NOMO-1 treated with DMSO at 0.1 percent for 48 hours (cell line): ENCODE data around the gene TNIP1.

Source experiments
- DNase-seq: peaks from one replicate; lab custom pipeline; 2025; ENCODE audit not compliant: unreplicated experiment; lab: John Stamatoyannopoulos, UW

TNIP1 gene

GRCh38 chr5:151023651-151024050 is 57.2 kb downstream of the TNIP1 start:
- no peak for DNase-seq

DNA sequence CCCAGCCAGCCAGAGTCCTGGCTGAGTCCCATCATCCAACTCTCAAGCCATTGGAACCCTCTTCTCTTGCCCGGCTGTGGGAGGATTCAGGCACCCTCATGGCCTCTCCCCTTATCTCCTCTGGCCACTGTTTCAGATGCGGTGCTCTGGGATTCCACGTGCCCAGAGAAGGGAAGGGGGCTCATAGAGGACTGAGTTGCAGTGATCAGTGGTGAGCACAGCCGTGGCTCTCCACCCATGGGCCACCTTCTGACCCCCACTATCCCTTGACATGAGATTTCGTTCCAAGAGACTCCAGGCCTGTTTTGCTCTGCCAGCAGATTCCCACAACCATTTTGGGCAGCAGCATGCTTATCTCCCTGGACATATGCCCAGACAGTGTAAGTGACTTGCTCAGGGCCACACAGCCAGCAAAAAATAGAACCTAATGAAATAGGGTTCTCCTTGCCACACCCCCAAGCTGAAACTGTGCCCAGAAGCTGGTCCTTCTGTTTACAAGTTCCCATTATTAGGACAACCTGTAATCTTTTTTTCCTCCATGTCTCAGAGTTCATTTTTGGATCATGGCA is 57.7 kb downstream of the TNIP1 start:
- DNase-seq = no peak

DNA sequence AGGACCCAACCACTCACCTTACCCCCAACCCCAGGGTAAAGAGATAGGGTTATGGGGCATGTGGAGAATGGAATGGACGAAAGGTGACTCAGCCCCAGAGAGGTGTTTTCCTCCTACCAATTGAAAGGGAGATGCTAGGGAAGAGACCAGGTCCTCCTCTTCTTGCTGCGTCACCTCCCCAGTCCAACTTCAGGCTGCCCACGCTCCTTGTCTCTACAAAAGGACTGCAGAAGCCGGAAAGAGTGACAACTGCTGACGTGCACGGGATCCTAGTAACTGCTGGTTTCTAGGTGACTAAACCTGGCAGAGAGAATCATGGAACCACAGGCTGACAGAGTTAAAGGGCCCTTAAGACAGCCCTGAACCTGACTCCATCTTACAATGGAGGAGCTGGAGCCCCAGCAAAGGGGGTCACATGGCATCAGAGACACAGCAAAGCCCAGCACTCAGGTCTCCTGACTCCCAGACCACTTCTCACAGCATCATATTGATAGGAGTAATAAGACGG is 58.3 kb downstream of the TNIP1 start:
- DNase-seq = no peak

DNA sequence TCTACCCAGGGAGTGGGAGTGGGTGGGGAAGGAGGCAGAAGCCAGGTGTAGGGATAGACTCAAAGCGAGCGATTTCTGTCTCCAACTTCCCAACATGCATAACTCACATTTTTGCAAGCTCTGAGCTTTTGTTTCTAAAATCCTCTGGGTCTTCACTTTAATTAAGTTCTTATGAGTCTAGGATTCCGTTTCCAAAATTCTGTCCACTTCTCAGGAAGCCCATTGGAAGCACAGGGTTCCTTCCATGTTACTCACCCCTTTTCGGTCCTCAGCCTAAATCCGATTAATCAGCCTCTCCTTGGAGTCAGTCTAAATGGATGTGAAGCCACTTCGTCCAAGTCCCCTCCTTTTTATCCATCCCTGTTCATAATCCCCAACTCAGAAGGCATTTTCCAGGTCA is 59.1 kb downstream of the TNIP1 start:
- no peak for DNase-seq

DNA sequence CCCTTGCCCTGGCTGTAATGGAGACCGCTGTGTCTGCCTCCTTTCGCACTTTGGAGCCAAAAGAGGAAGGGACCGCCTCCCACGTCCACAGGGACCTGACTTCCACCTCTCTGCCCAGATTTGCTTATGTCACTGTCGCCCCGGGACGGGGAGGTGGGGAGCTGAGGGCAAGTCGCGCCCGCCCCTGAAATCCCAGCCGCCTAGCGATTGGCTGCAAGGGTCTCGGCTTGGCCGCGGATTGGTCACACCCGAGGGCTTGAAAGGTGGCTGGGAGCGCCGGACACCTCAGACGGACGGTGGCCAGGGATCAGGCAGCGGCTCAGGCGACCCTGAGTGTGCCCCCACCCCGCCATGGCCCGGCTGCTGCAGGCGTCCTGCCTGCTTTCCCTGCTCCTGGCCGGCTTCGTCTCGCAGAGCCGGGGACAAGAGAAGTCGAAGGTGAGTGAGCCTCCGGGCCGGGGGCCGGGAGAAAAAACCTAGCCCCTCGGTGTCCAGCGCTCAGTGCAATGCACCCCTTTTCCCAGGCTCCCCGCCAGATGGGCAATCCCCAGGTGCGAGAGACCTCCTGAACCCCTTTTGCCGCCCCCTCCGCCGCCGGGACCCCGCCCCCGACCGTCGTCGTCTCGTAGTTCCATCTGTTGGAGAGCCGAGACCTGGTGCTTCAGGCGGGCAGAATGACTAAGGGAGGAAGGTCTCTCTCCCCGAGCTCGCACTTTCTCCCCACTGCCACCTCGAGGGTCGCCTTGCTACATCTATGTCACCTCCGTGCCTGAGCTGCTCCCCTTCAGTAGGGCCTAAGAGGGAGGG is 60.3 kb downstream of the TNIP1 start, which contains the start of gene GPX3:
GPX3 (plus strand) TSS at position 288 of the 807 bp plus-strand sequence; CDS start at position 352, 64 bp downstream.
- peak; percentile 79 for DNase-seq

DNA sequence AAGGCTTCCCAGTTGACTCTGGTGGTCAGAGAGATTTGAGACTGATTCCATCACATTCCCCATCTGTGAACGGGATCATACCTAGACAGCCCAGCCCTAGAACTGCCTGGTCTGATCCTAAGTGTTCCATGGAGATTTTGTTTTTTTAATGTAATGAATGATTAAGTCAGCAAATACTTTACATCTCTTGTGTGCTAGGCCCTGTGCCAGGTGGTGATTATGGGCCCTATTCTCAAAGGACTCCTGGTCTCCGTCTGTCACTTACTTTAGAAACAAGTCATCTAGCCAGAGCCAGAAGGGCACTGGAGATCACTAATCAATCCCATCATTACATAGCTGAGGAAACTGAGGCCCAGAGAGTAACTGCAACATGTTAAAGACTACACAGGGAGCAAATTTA is 61.5 kb downstream of the TNIP1 start:
- no peak for DNase-seq

DNA sequence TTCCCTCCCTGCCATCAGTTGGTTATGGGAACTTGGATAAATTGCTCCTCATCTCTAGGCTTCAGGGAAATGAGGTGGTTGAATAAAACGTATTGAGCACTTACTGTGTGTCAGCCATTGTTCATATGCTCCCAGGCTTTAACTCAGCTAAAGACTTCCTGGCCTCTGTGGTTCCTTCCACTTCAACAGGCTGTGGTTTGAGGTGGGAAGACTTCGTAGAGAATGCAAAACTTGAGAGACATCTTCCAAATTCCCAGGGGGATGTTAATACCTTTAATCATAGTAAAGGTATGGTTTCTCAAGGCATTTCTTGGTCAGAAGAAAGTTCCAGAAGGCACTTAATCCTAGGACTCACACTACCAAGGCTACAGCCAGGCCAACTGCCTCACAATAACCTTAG is 62.0 kb downstream of the TNIP1 start:
- no peak for DNase-seq

DNA sequence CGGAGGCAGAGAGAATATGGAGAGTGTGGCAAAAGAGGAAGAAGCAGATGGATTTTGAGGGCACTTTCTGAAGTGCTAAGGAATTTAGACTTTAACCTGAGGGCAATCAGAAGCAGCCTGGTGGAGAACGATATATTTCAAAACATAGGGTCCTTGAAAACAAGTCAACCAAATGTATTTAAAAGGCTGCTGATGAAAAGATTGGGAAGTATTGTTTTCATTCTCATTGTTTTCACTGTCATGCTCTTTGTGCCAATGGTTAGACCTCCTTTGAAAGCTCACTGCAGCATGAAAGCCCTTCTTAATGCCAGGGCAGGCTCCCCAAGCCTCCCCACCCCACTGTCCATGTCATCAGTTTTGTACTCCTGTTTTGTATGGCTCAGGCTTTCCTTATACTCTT is 62.9 kb downstream of the TNIP1 start:
- DNase-seq = no peak

- DNase-seq = peak; percentile 92
Measured at GRCh38 chr5:151016700-151017099, 64.1 kb downstream of the TNIP1 start.

- no peak for DNase-seq
Measured at GRCh38 chr5:151015974-151016587, 64.8 kb downstream of the TNIP1 start.

GRCh38 chr5:151014680-151015343 is 66.0 kb downstream of the TNIP1 start:
- no peak for DNase-seq

- DNase-seq = no peak
Measured at GRCh38 chr5:151012862-151013261, 68.0 kb downstream of the TNIP1 start.

- no peak for DNase-seq
Measured at GRCh38 chr5:151008906-151009305, 71.9 kb downstream of the TNIP1 start.

GRCh38 chr5:151008210-151008491 is 72.7 kb downstream of the TNIP1 start:
- no peak for DNase-seq

- DNase-seq = no peak
Measured at GRCh38 chr5:151007430-151008209, 73.2 kb downstream of the TNIP1 start.

- no peak for DNase-seq
Measured at GRCh38 chr5:151006704-151007334, 74.0 kb downstream of the TNIP1 start.

DNA sequence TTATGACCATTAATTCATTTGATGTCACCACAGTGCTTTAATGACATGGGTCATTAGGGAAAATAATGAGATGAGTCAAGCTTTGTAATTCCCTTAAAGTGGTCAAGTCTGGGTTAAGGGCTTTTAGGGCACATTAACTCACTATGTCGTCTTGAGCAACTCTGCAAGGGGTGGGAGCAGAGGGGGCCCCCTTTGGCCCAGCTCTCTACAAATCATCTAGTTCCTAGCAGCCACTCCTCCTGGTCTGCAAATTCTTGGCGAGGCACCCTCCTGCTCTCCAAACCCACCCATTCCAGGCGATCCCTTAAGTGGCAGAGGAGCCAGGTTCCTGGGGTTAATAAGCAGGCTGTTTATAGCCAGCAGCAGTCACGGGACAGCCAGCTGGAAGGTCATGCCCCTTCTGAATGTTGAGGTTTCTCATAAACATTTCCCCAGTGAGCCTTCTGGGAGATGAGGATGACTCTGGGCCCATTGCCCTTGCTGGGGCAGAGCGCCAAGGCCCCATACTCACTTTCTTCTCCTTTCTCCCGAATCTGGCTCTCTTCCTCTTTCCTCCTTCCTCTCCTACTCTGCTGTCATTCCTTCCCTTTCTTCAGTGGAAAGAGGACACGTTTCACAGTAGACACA is 74.8 kb downstream of the TNIP1 start:
- DNase-seq = no peak

DNA sequence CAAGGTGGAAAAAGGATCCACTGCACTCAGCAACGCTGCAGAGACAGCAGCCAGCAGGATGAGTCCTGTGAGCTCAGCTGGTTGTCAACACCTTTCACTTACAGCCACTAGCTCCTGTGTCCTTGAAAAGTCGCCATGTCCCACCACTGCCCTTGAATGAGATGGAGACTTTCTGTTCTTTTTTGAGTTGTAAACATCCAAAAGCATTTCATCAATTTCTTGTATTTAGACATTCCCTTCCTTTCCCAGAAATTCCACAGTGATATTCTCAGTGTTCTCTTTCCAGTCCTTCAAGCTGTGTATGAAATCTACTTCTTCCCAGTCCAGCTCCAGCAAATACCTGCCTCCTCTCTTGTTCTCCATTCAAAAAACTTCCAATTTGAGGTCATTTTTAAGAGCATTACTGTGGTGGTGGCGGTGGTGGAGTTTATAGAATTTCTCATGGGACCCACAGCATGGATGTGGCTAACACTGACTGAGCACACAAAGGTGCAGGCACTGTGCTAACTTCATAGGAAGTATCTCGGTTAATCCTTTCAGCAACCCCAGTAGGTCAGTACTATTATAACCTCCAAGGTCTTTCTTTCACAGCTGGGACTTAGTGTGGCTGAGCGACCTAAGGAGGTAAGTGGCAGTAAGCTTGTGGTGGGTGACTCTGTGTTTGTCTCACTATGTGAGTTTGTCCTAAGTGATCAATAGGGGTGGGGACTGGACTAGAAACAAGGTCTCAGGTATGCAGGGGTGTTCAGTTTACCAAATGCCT is 75.5 kb downstream of the TNIP1 start:
- DNase-seq = no peak

DNA sequence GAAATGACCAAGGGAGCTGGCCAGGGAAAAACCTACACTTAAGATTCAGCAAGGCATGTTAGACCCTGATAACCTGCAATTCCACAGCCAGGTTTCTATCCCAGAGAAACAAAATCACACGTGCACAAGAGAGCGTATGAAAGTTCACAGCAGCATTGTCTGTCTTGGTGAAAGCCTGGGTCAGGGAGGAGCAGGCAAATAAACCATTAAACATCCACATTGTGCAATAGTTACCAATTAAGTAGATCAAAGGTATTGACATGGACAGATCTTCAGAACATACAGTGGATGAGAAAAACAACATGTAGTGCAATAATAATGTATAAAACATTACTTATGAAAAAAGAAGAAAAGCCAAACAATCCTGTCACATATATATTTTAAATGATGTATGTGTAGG is 76.3 kb downstream of the TNIP1 start:
- no peak for DNase-seq
